Left renal pelvis (tissue), 4 donors: Measurements from ENCODE around the gene KCNK10. TPM values are rescaled to one million over a fixed set of nuclear protein-coding genes. Genes with fewer than 3 reads are reported as not detected.

Experiments used
- DNase-seq, 4 donors: peaks; one replicate each; pipeline ENCODE4 v3.0.0-alpha.2; 2013; ENCODE audit warnings: low read depth in 4 of 4, low spot score in 3 of 4
- polyA plus RNA-seq, 4 donors: library from polyadenylated mRNA; unstranded; fragments of 120-200 nt; gene quantifications; one replicate each; pipeline ENCODE4 v1.2.1, GENCODE V29; 2013; ENCODE audit not compliant: insufficient read length in 4 of 4

KCNK10 gene
- polyA plus RNA-seq, 4 donors = 0.13 to 0.24 (median 0.22) TPM

- no peak for DNase-seq
Observed at GRCh38 chr14:88194531-88194930, 128.5 kb downstream of the KCNK10 start.

- no peak for DNase-seq
Observed at GRCh38 chr14:88191605-88192004, 131.5 kb downstream of the KCNK10 start.

GRCh38 chr14:88189417-88190191 is 133.5 kb downstream of the KCNK10 start:
- DNase-seq = peak; percentile 68 to 80 (median 71)

GRCh38 chr14:88188745-88189416 is 134.2 kb downstream of the KCNK10 start:
- no peak for DNase-seq

- no peak for DNase-seq
Observed at GRCh38 chr14:88185843-88186242, 137.2 kb downstream of the KCNK10 start.

- no peak for DNase-seq
Observed at GRCh38 chr14:88184956-88185355, 138.1 kb downstream of the KCNK10 start.

GRCh38 chr14:88181072-88181471 is 142.0 kb downstream of the KCNK10 start:
- no peak for DNase-seq

GRCh38 chr14:88179716-88180115 is 143.4 kb downstream of the KCNK10 start:
- DNase-seq = no peak

GRCh38 chr14:88170333-88170732 is 152.7 kb downstream of the KCNK10 start:
- no peak for DNase-seq

- DNase-seq = no peak
Observed at GRCh38 chr14:88168498-88169165, 154.4 kb downstream of the KCNK10 start.

GRCh38 chr14:88168025-88168424 is 155.0 kb downstream of the KCNK10 start:
- DNase-seq = no peak

GRCh38 chr14:88166616-88167015 is 156.5 kb downstream of the KCNK10 start:
- no peak for DNase-seq

- no peak for DNase-seq
Observed at GRCh38 chr14:88164906-88165534, 158.0 kb downstream of the KCNK10 start.

- DNase-seq = no peak
Observed at GRCh38 chr14:88163731-88164255, 159.3 kb downstream of the KCNK10 start.

GRCh38 chr14:88156127-88156526 is 166.9 kb downstream of the KCNK10 start:
- no peak for DNase-seq

- DNase-seq = no peak
Observed at GRCh38 chr14:88154926-88155325, 168.1 kb downstream of the KCNK10 start.

- no peak for DNase-seq
Observed at GRCh38 chr14:88154321-88154720, 168.7 kb downstream of the KCNK10 start.

- DNase-seq = no peak
Observed at GRCh38 chr14:88146881-88147649, 176.0 kb downstream of the KCNK10 start.

GRCh38 chr14:88143810-88144209 is 179.3 kb downstream of the KCNK10 start:
- no peak for DNase-seq

- no peak for DNase-seq
Observed at GRCh38 chr14:88142997-88143396, 180.1 kb downstream of the KCNK10 start.
